Suprapubic skin (tissue), 3 donors: Measurements from ENCODE around the gene SCGB2A2.

Source experiments
- CTCF ChIP-seq, 2 donors: fragments of 200-600 bp in 1 of 2; fragments of 450-650 bp in 1 of 2; sonication (generic) in 1 of 2; IDR thresholded peaks; one replicate each; pipeline ENCODE4 v1.5.1; 2016 to 2019; ENCODE audit warnings: antibody characterized with exemption in 2 of 2, mild to moderate bottlenecking in 1 of 2, moderate library complexity in 1 of 2
- POLR2AphosphoS5 ChIP-seq, 3 donors: sonication (generic); formaldehyde crosslinking; IDR thresholded peaks; one replicate each; pipeline ENCODE4 v1.6.1; 2017; ENCODE audit warnings: antibody characterized with exemption in 3 of 3

- TF ChIP-seq CTCF (IDR thresholded peaks at IDR 0.05) = no peak
- TF ChIP-seq POLR2AphosphoS5 (IDR thresholded peaks at IDR 0.05) = no peak
Measured at GRCh38 chr11:62273789-62274275, 3.9 kb downstream of the SCGB2A2 start.
